Colonic mucosa (tissue), 4 donors: ENCODE measurements around the gene HIP1. TPM values are rescaled to one million over a fixed set of nuclear protein-coding genes. Genes with fewer than 3 reads are reported as not detected.

Experiments
- DNase-seq: peaks from one replicate; pipeline ENCODE4 v3.0.0-alpha.2; 2020
- H3K27ac ChIP-seq: fragments of 200-600 bp; one replicate; pipeline ENCODE4 v1.8.0; 2021
- H3K27me3 ChIP-seq: fragments of 200-600 bp; one replicate; pipeline ENCODE4 v1.8.0; 2021
- H3K36me3 ChIP-seq: fragments of 200-600 bp; one replicate; pipeline ENCODE4 v1.8.0; 2021
- H3K4me1 ChIP-seq: fragments of 200-600 bp; one replicate; pipeline ENCODE4 v1.8.0; 2021; ENCODE audit warnings: mild to moderate bottlenecking
- H3K4me3 ChIP-seq: fragments of 200-600 bp; one replicate; pipeline ENCODE4 v1.8.0; 2021
- H3K9ac ChIP-seq, 2 donors: one replicate each; pipeline ENCODE4 v1.7.0; 2013; ENCODE audit warnings: control low read depth in 2 of 2, low read depth in 2 of 2, low read length in 2 of 2
- H3K9me3 ChIP-seq: fragments of 200-600 bp; one replicate; pipeline ENCODE4 v1.8.0; 2021
- CTCF ChIP-seq: fragments of 200-600 bp; IDR thresholded peaks from one replicate; pipeline ENCODE4 v1.8.0; 2022; ENCODE audit warnings: antibody characterized with exemption, mild to moderate bottlenecking
- intact Hi-C: fragments of 100-400 bp; cut with DNase I; formaldehyde crosslinking; loops from one replicate; pipeline ENCODE4 v1.14.1; 2022
- total RNA-seq, 2 donors: library from RNA; stranded (reverse); fragmentation: NEBNext Ultra II Directional in 1 of 2; extraction: Animal tissue kit (Norgen Biotek cat#: 25700) in 1 of 2; gene quantifications; one replicate each; pipeline ENCODE4 v1.2.1, GENCODE V29; 2021
- donor health status: healthy.
- donor health status: DM: no; HTN: no; CAD: no.
- donor health status: DM: no; HTN: no; CAD: no.

Gene HIP1
- total RNA-seq, 2 donors from 2014 or later, result 4.8 to 5.5 TPM

GRCh38 chr7:75642810-75643486, 95.8 kb downstream of the HIP1 start:
- Histone ChIP-seq H3K9ac (no peak overlapping the region), H3K4me3 (no peak overlapping the region), H3K27ac (no peak overlapping the region), H3K4me1 (no peaks in the 10 kb centered on the region), H3K9me3 (no peaks in the 10 kb centered on the region), H3K36me3 (no peaks in the 10 kb centered on the region), H3K27me3 (no peaks in the 10 kb centered on the region)
- intact Hi-C loops, result no loop called here
- peak; percentile 79 for TF ChIP-seq CTCF
- peak; percentile 55 for DNase-seq

GRCh38 chr7:75640201-75640600, 98.5 kb downstream of the HIP1 start:
- Histone ChIP-seq H3K27me3 (no peaks in the 10 kb centered on the region), H3K27ac (no peak overlapping the region)

GRCh38 chr7:75639886-75640190, 98.9 kb downstream of the HIP1 start:
- H3K9me3 ChIP-seq, result no peaks in the 10 kb centered on the region

More at GRCh38 chr7:75640201-75640600, 98.5 kb downstream of the HIP1 start:
- intact Hi-C loops, result no loop called here
- no peaks in the 10 kb centered on the region for H3K9me3 ChIP-seq
- no peak overlapping the region for H3K9ac ChIP-seq
- no peaks in the 10 kb centered on the region for H3K36me3 ChIP-seq
- TF ChIP-seq CTCF, result no peak
- H3K4me3 ChIP-seq, result no peak overlapping the region
- no peaks in the 10 kb centered on the region for H3K4me1 ChIP-seq
- no peak for DNase-seq

GRCh38 chr7:75639071-75639885, 99.5 kb downstream of the HIP1 start:
- no peaks in the 10 kb centered on the region for H3K9me3 ChIP-seq
- DNase-seq, result peak; percentile 47
- H3K4me3 ChIP-seq, result peak overlapping the region; percentile 68
- H3K4me1 ChIP-seq, result no peaks in the 10 kb centered on the region
- intact Hi-C loops, result no loop called here
- no peak overlapping the region for H3K27ac ChIP-seq
- H3K27me3 ChIP-seq, result no peaks in the 10 kb centered on the region
- TF ChIP-seq CTCF, result no peak
- H3K36me3 ChIP-seq, result no peaks in the 10 kb centered on the region
- H3K9ac ChIP-seq, result peak overlapping the region; percentile 36 to 53

More at GRCh38 chr7:75639886-75640190, 98.9 kb downstream of the HIP1 start:
- H3K27me3 ChIP-seq, result no peaks in the 10 kb centered on the region
- peak overlapping the region; percentile 36 to 53 for H3K9ac ChIP-seq
- TF ChIP-seq CTCF, result no peak
- H3K36me3 ChIP-seq, result no peaks in the 10 kb centered on the region
- H3K27ac ChIP-seq, result no peak overlapping the region
- intact Hi-C loops, result no loop called here
- H3K4me1 ChIP-seq, result no peaks in the 10 kb centered on the region
- no peak for DNase-seq
- peak overlapping the region; percentile 68 for H3K4me3 ChIP-seq

- H3K4me1 ChIP-seq, result no peaks in the 10 kb centered on the region
- no peak for TF ChIP-seq CTCF
- intact Hi-C loops, result no loop called here
- H3K9ac ChIP-seq, result peak overlapping the region; percentile 55 to 56
- no peak overlapping the region for H3K27ac ChIP-seq
- DNase-seq, result peak; percentile 40
- H3K27me3 ChIP-seq, result no peaks in the 10 kb centered on the region
- no peaks in the 10 kb centered on the region for H3K9me3 ChIP-seq
- H3K4me3 ChIP-seq, result peak overlapping the region; percentile 68
- H3K36me3 ChIP-seq, result no peaks in the 10 kb centered on the region
Observed at GRCh38 chr7:75638594-75639070, 100.1 kb downstream of the HIP1 start.
